GM12878 (cell line): Measurements from ENCODE around the gene DHRS1. TPM values are rescaled to one million over a fixed set of nuclear protein-coding genes. Genes with fewer than 3 reads are reported as not detected.

ENCODE experiments used
- ATAC-seq: fragments of 200-7000 bp; cut with Tn5 transposase; 3 replicates; pipeline ENCODE4 v1.9.1; 2020; ENCODE audit warnings: mild to moderate bottlenecking, moderate library complexity
- BruUV-seq: library from RNA; stranded (reverse); fragments of 400-500 nt; replicated peaks from 2 replicates; lab custom pipeline; 2021; lab: Mats Ljungman, UMichigan
- CTCF ChIA-PET: fragments of 300-600 bp; sonication (Branson Sonifier 250); formaldehyde crosslinking; extraction: SDS; loops from one replicate; lab custom pipeline; 2021; ENCODE audit warnings: inconsistent platforms; lab: Yijun Ruan, JAX
- POLR2A ChIA-PET: fragments of 350-600 bp; formaldehyde crosslinking; extraction: SDS; loops from one replicate; lab custom pipeline; 2021; ENCODE audit warnings: inconsistent platforms; lab: Charles Lee
- RAD21 ChIA-PET: fragments of 300-600 bp; sonication (Branson Sonifier 250); formaldehyde crosslinking; loops from one replicate; lab custom pipeline; 2023; ENCODE audit warnings: antibody characterized with exemption; ENCODE audit not compliant: unreplicated experiment; lab: Charles Lee
- SMC1A ChIA-PET: fragments of 300-600 bp; sonication (Branson Sonifier 250); formaldehyde crosslinking; loops from one replicate; lab custom pipeline; 2023; ENCODE audit not compliant: unreplicated experiment, uncharacterized antibody; lab: Charles Lee
- DNase-seq: peaks from one replicate; pipeline ENCODE4 v3.0.0-alpha.2; 2011; ENCODE audit warnings: low read depth, low spot score
- FAIRE-seq: peaks from 3 replicates; lab custom pipeline; 2011; peaks lifted over from hg19 to GRCh38; lab: Jason Lieb, UNC
- H2AFZ ChIP-seq: 2 replicates; pipeline ENCODE4 v1.6.0; 2011; ENCODE audit warnings: low read depth, low read length, control low read depth; ENCODE audit not compliant: control insufficient read depth
- H3K27ac ChIP-seq: 2 replicates; pipeline ENCODE4 v1.5.1; 2011; ENCODE audit warnings: control low read depth; ENCODE audit not compliant: control insufficient read depth, insufficient read depth
- H3K27me3 ChIP-seq, 2 experiments: replicated peaks in 1 of 2; 2 replicates each; pipeline versions ENCODE4 v1.6.0 to v1.6.1; 2011; ENCODE audit warnings: low read length in 1 of 2; ENCODE audit not compliant: control insufficient read depth in 2 of 2, insufficient read depth in 2 of 2
- H3K36me3 ChIP-seq, 2 experiments: 2 replicates each; pipeline ENCODE4 v1.5.1; 2011; ENCODE audit warnings: low read length in 1 of 2; ENCODE audit not compliant: control insufficient read depth in 2 of 2, insufficient read depth in 2 of 2
- H3K4me1 ChIP-seq: 2 replicates; pipeline ENCODE4 v1.6.1; 2011; ENCODE audit warnings: mild to moderate bottlenecking, low read length, moderate library complexity, mixed read lengths; ENCODE audit not compliant: control insufficient read depth, insufficient read depth
- H3K4me2 ChIP-seq: 2 replicates; pipeline ENCODE4 v1.6.0; 2011; ENCODE audit warnings: control low read depth; ENCODE audit not compliant: control insufficient read depth, insufficient read depth
- H3K4me3 ChIP-seq: fragments of 200-600 bp; sonication (generic); 2 replicates; pipeline ENCODE4 v1.5.1; 2016
- H3K79me2 ChIP-seq: 2 replicates; pipeline ENCODE4 v1.6.0; 2011; ENCODE audit warnings: low read length; ENCODE audit not compliant: control insufficient read depth, insufficient read depth
- H3K9ac ChIP-seq: 2 replicates; pipeline ENCODE4 v1.8.0; 2011; ENCODE audit warnings: low read length, control low read depth, mixed read lengths; ENCODE audit not compliant: control insufficient read depth, insufficient read depth
- H3K9me3 ChIP-seq: replicated peaks from 3 replicates; pipeline ENCODE4 v1.5.1; 2011; ENCODE audit warnings: mild to moderate bottlenecking, low read length; ENCODE audit not compliant: control insufficient read depth, insufficient read depth
- H4K20me1 ChIP-seq: 2 replicates; pipeline ENCODE4 v1.6.0; 2011; ENCODE audit not compliant: control insufficient read depth, insufficient read depth
- ASH2L ChIP-seq: fragments of 300-600, 200-600 bp; sonication (generic); IDR thresholded peaks from 2 replicates; pipeline ENCODE4 v1.6.1; 2017; ENCODE audit warnings: low read depth, mild to moderate bottlenecking, borderline replicate concordance
- SMARCA5 ChIP-seq: fragments of 450-650 bp; IDR thresholded peaks from 2 replicates; pipeline ENCODE4 v1.6.1; 2017; ENCODE audit warnings: mild to moderate bottlenecking
- ZNF274 ChIP-seq: IDR thresholded peaks from one replicate; pipeline ENCODE4 v1.8.0; 2011; ENCODE audit not compliant: insufficient read length, insufficient read depth
- WGBS: methylation state at CpG from one replicate; pipeline ENCODE4 v1.1.6; 2016; ENCODE audit warnings: low lambda C conversion rate; ENCODE audit not compliant: insufficient replicate concordance, insufficient coverage; ENCODE audit errors: missing lambda C conversion rate; 5-methylcytosine and 5-hydroxymethylcytosine counted together
- in situ Hi-C: fragments of 300-500 bp; cut with MboI; formaldehyde crosslinking; loops from 9 replicates; pipeline ENCODE4 v1.14.3; 2018; ENCODE audit warnings: mixed read lengths
- intact Hi-C: fragments of 100-400 bp; cut with micrococcal nuclease; formaldehyde crosslinking; loops from one replicate; pipeline ENCODE4 v1.14.2; 2022; ENCODE audit not compliant: unreplicated experiment
- polyA plus RNA-seq, 11 experiments: library from polyadenylated mRNA; depleted of rRNA in 4 of 11; unstranded in 6 of 11; stranded (reverse) in 5 of 11; fragments of >200 nt; fragmentation: Nextera tagmentation in 4 of 11; fragmentation: Illumina TruSeq in 1 of 11; extraction: Ambion mirVana in 4 of 11; extraction: Trizol in 1 of 11; gene quantifications; 1 replicate in 1 of 11; 2 replicates in 10 of 11; pipeline versions ENCODE4 v1.2.1 to v1.2.3, GENCODE V29; 2011 to 2016; ENCODE audit warnings: inconsistent platforms in 2 of 11, missing spikeins in 2 of 11, low read depth in 1 of 11
- total RNA-seq, 4 experiments: library from RNA; depleted of rRNA in 3 of 4; stranded (reverse); fragments of >200 nt in 3 of 4; fragmentation: Illumina TruSeq in 1 of 4; extraction: Trizol in 1 of 4; gene quantifications; 2 replicates each; pipeline versions ENCODE4 v1.2.1 to v1.2.3, GENCODE V29; 2013 to 2021
- TF ChIP-seq, protein P1 (sequence below): fragments of 450-650 bp; conservative IDR thresholded peaks from 2 replicates; pipeline ENCODE4 v1.6.1; 2017; ENCODE audit warnings: mild to moderate bottlenecking, moderate library complexity
- TF ChIP-seq, protein P2 (sequence below): IDR thresholded peaks from 2 replicates; pipeline ENCODE4 v1.6.1; 2012; ENCODE audit warnings: improper control_type of control experiment, low read depth, low read length; ENCODE audit not compliant: insufficient replicate concordance

DHRS1 gene
- total and polyA plus RNA-seq, 10 of the 15 experiments (the other 5 are each of a cell fraction or from before 2014, with no cell fraction given): 12.1 to 45.0 (median 25.7) TPM

DNA sequence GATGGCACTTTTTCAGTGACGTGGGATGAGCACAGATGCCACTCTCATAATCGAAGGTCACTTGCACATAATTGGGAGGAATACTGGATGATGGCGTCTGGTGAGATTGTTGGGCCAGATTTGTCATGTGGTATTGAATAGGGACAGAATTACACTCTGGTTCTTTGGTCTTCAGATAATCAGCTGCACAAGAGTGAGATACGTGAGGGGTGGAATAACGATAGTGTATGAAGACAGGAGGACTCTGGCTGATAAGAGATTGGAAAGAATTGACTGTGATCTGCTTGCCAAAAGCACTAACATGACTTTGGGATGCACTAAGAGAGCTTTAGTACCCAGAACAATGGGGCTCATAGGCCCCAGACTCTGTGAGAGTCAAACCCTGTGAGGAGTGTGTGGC lies 21.2 kb downstream of the DHRS1 start:
- no peak overlapping the region for H2AFZ ChIP-seq
- no peaks in the 10 kb centered on the region for H4K20me1 ChIP-seq
- TF ChIP-seq, protein P1, sequence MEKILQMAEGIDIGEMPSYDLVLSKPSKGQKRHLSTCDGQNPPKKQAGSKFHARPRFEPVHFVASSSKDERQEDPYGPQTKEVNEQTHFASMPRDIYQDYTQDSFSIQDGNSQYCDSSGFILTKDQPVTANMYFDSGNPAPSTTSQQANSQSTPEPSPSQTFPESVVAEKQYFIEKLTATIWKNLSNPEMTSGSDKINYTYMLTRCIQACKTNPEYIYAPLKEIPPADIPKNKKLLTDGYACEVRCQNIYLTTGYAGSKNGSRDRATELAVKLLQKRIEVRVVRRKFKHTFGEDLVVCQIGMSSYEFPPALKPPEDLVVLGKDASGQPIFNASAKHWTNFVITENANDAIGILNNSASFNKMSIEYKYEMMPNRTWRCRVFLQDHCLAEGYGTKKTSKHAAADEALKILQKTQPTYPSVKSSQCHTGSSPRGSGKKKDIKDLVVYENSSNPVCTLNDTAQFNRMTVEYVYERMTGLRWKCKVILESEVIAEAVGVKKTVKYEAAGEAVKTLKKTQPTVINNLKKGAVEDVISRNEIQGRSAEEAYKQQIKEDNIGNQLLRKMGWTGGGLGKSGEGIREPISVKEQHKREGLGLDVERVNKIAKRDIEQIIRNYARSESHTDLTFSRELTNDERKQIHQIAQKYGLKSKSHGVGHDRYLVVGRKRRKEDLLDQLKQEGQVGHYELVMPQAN: no peak
- TF ChIP-seq ASH2L: no peak
- TF ChIP-seq SMARCA5: no peak
- TF ChIP-seq ZNF274: no peak
- TF ChIP-seq, protein P2, sequence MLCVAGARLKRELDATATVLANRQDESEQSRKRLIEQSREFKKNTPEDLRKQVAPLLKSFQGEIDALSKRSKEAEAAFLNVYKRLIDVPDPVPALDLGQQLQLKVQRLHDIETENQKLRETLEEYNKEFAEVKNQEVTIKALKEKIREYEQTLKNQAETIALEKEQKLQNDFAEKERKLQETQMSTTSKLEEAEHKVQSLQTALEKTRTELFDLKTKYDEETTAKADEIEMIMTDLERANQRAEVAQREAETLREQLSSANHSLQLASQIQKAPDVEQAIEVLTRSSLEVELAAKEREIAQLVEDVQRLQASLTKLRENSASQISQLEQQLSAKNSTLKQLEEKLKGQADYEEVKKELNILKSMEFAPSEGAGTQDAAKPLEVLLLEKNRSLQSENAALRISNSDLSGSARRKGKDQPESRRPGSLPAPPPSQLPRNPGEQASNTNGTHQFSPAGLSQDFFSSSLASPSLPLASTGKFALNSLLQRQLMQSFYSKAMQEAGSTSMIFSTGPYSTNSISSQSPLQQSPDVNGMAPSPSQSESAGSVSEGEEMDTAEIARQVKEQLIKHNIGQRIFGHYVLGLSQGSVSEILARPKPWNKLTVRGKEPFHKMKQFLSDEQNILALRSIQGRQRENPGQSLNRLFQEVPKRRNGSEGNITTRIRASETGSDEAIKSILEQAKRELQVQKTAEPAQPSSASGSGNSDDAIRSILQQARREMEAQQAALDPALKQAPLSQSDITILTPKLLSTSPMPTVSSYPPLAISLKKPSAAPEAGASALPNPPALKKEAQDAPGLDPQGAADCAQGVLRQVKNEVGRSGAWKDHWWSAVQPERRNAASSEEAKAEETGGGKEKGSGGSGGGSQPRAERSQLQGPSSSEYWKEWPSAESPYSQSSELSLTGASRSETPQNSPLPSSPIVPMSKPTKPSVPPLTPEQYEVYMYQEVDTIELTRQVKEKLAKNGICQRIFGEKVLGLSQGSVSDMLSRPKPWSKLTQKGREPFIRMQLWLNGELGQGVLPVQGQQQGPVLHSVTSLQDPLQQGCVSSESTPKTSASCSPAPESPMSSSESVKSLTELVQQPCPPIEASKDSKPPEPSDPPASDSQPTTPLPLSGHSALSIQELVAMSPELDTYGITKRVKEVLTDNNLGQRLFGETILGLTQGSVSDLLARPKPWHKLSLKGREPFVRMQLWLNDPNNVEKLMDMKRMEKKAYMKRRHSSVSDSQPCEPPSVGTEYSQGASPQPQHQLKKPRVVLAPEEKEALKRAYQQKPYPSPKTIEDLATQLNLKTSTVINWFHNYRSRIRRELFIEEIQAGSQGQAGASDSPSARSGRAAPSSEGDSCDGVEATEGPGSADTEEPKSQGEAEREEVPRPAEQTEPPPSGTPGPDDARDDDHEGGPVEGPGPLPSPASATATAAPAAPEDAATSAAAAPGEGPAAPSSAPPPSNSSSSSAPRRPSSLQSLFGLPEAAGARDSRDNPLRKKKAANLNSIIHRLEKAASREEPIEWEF: no peak
- H3K4me3 ChIP-seq: no peak overlapping the region
- H3K79me2 ChIP-seq: peaks cover 2% of the 10 kb centered on the region; the same call in 1 of the 2 replicates
- H3K27me3 ChIP-seq: no peaks in the 10 kb centered on the region
- no peak for ATAC-seq
- ChIA-PET RAD21 (interaction anchor here (0.7 to 4.8 kb wide), 4 partner anchors 12 to 35 kb away, joined by 3 to 34 read pairs (median 20); partner anchors contain the start of gene TINF2), POLR2A (interaction anchor here (1.0 to 3.0 kb wide), 5 partner anchors 19 to 153 kb away, joined by 3 to 15 read pairs (median 4); partner anchors contain the start of gene TINF2), SMC1A (interaction anchor here (1.0 to 11.8 kb wide), 4 partner anchors 11 to 36 kb away, joined by 3 to 115 read pairs (median 20); partner anchors contain the start of genes DHRS1, NOP9 and TINF2), CTCF (interaction anchor here (3.3 to 17.1 kb wide), 4 partner anchors 8 to 33 kb away, joined by 20 to 269 read pairs (median 148); partner anchors contain the start of genes CIDEB, DHRS1, NOP9 and RABGGTA)
- no peak overlapping the region for H3K9ac ChIP-seq
- no peak for FAIRE-seq
- H3K9me3 ChIP-seq: no peaks in the 10 kb centered on the region; the same call in 2 of the 3 replicates
- H3K4me1 ChIP-seq: peaks cover 49% of the 10 kb centered on the region
- no TSS peak for BruUV-seq
- in situ Hi-C loops (no loop called here), intact Hi-C loops (no loop called here)
- no peak for DNase-seq
- no peaks in the 10 kb centered on the region for H3K36me3 ChIP-seq
- WGBS: 96% methylated on average over 5 of the region's 5 CpGs
- peak overlapping the region; percentile 53; the same call in 1 of the 2 replicates for H3K27ac ChIP-seq
- no peak overlapping the region for H3K4me2 ChIP-seq
